Coronary artery (tissue), 2 donors: ENCODE data around the gene PARPBP.
"Not testable (repeated sequence)": the region's sequence is repeated elsewhere in the genome, so short reads cannot be mapped to it uniquely, and the experiment has no call there.

Experiments used
- DNase-seq: peaks from one replicate; pipeline ENCODE4 v3.0.0-alpha.2; 2017; ENCODE audit warnings: low spot score
- H3K27ac ChIP-seq, 2 donors: fragments of 200-600 bp; sonication (generic); one replicate each; pipeline ENCODE4 v1.5.1; 2016 to 2019
- H3K4me3 ChIP-seq: fragments of 200-600 bp; sonication (generic); 2 replicates; pipeline ENCODE4 v1.5.1; 2016; ENCODE audit warnings: mild to moderate bottlenecking, moderate library complexity
- CTCF ChIP-seq: fragments of 200-600 bp; sonication (generic); IDR thresholded peaks from one replicate; pipeline ENCODE4 v1.5.1; 2019; ENCODE audit warnings: antibody characterized with exemption

Gene PARPBP, protein sequence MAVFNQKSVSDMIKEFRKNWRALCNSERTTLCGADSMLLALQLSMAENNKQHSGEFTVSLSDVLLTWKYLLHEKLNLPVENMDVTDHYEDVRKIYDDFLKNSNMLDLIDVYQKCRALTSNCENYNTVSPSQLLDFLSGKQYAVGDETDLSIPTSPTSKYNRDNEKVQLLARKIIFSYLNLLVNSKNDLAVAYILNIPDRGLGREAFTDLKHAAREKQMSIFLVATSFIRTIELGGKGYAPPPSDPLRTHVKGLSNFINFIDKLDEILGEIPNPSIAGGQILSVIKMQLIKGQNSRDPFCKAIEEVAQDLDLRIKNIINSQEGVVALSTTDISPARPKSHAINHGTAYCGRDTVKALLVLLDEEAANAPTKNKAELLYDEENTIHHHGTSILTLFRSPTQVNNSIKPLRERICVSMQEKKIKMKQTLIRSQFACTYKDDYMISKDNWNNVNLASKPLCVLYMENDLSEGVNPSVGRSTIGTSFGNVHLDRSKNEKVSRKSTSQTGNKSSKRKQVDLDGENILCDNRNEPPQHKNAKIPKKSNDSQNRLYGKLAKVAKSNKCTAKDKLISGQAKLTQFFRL

GRCh38 chr12:102119674-102120563 is at the start of gene PARPBP, which contains the start of gene NUP37:
TSS of gene PARPBP (plus strand) at chr12:102120183. CDS start at chr12:102123889, 3,706 bp downstream.
TSS of gene NUP37 (minus strand) at chr12:102120114. CDS start at chr12:102118518, 1,596 bp downstream.
- Histone ChIP-seq H3K4me3 (peak within 1 kb of the TSS; percentile 99), H3K27ac (peak within 1 kb of the TSS; percentile 85 to 92)
- DNase-seq, result peak; percentile 90
- TF ChIP-seq CTCF, result no peak

DNA sequence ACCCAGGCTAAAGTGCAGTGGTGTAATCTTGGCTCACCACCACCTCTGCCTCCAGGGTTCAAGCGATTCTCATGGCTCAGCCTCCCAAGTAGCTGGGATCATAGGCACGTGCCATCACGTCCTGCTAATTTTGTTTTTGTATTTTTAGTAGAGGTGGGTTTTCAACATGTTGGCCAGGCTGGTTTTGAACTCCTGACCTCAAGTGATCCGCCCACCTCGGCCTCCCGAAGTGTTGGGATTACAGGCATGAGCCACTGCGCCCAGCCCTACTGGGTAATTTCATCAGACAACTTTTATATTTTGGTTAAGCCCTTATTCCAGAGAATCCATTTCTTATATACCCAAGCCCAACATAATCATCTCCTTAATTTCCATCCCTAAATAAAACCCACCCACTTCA is 47.9 kb upstream of the PARPBP start:
- not testable (repeated sequence) for H3K4me3 ChIP-seq, DNase-seq

GRCh38 chr12:102080842-102081241 is 39.1 kb upstream of the PARPBP start:
- no peak for DNase-seq
- no peak overlapping the region for H3K4me3 ChIP-seq
- TF ChIP-seq CTCF, result no peak
- no peak overlapping the region for H3K27ac ChIP-seq

More for the DNA sequence above, 47.9 kb upstream of the PARPBP start:
- not testable (repeated sequence) for H3K27ac ChIP-seq

DNA sequence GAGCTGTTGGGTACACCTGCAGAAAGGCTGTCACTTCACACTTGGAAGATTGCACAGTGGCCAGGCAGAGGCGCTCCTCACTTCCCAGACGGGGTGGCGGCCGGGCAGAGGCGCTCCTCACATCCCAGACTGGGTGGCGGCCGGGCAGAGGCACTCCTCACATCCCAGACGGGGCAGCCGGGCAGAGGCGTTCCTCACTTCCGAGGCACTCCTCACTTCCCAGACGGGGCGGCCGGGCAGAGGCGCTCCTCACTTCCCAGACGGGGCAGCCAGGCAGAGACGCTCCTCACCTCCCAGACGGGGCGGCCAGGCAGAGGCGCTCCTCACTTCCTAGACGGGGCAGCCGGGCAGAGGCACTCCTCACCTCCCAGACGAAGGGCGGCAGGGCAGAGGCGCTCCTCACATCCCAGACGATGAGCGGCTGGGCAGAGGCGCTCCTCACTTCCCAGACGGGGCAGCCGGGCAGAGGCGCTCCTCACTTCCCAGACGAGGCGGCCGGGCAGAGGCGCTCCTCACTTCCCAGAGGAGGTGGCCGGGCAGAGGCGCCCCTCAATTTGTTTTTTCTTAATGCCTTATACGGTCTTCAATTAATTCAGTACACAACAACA is 30.7 kb upstream of the PARPBP start:
- H3K27ac ChIP-seq, H3K4me3 ChIP-seq, DNase-seq: not testable (repeated sequence)

GRCh38 chr12:102093319-102093718 is 26.7 kb upstream of the PARPBP start:
- Histone ChIP-seq H3K27ac (no peak overlapping the region), H3K4me3 (no peak overlapping the region)
- no peak for TF ChIP-seq CTCF
- DNase-seq, result no peak

GRCh38 chr12:102095677-102096263 is 24.2 kb upstream of the PARPBP start:
- TF ChIP-seq CTCF, result no peak
- no peak overlapping the region for H3K4me3 ChIP-seq
- no peak overlapping the region for H3K27ac ChIP-seq
- DNase-seq, result no peak

GRCh38 chr12:102096855-102097254 is 23.1 kb upstream of the PARPBP start:
- Histone ChIP-seq H3K4me3 (no peak overlapping the region), H3K27ac (no peak overlapping the region)
- no peak for DNase-seq
- TF ChIP-seq CTCF, result no peak
